ENCODE results near the gene HTR6.
"Not testable (repeated sequence)": the region's sequence is repeated elsewhere in the genome, so short reads cannot be mapped to it uniquely, and the experiment has no call there.

Gene HTR6

DNA sequence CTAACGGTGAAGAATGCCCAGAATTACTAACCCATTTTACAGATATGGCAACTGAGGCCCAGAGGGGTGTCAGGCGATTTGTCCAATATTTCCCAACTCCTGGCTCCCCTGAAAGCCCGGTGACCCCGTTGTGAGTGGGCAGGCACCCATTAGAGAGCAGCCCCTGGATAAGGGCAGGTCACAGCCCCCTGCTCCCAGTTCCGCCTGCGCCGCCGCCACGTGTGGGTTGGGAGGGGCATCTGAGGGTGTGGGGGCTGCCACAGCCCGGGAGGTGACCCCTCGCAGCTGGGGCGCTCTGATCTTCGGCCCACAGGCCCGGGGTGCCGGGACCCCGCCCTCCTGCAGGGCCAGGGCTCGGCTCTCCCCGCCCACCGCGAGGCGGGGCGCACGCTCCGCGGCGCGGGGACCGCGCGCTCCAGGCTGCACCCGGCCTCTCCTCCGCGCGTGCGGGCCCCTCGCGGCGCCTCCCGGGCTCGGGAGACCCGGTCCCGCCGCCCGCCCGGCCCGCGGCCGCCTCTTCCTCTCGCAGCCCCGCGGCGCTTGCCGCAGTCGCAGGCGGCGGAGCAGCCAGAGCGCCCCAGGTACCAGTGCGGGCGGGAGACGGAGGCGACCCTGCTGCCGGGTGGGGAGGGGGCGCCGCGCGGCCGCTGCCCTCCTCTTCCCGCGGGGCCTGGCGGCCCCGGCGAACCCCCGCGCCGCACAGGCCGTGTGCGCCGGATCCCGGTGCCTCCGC is at the start of gene HTR6:
Gene HTR6, plus strand, starts transcription at position 423 of the 733 bp plus-strand sequence. CDS start 879 bp downstream, outside the sequence.
- no peak for DNase-seq (ENCODE audit: low read depth in 1 of 2, low spot score in 1 of 2)

- DNase-seq (ENCODE audit: low read depth in 1 of 2, low spot score in 1 of 2) = no peak
Measured at GRCh38 chr1:19615438-19615837, 49.2 kb upstream of the HTR6 start.

- DNase-seq (ENCODE audit: low read depth in 1 of 2, low spot score in 1 of 2) = no peak
Measured at GRCh38 chr1:19616489-19616888, 48.2 kb upstream of the HTR6 start.

DNA sequence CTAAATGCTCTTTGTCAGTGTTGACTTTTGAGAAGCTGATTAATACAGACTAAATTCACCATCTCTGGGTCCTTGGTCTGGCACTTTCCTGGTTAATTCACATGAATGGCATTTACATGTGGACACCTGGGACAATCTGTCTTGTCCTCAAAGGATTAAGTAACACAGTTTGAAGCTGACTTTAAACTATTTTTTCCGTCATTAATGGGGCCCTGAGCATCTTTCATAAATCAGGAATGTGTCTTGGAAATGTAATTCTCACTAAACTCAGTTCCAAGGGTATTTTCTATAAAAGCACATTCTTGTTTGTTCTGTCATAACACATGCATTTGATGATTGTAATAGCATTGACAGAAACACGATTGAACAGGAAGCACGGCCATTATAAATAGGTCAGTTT is 47.3 kb upstream of the HTR6 start:
- no peak for DNase-seq (ENCODE audit: low read depth in 1 of 2, low spot score in 1 of 2)

DNA sequence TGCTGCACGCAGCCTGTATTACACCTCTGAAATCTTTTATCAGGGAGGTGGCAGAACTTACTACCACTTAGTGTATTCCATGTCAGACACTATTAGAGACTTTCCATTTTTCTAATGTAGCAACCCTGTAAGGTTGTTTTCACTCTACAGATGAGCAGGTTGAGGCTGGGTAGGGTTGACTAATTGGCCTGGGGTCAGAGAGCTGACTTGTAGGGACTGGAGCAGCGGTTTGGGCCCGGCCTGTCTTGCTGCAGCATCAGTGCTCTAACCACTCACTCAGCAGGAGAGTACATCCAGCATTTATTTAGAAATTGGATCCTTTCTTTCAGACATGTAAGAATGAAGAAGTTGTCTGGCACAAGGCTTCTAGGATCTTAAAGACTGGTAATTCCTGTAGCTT is 46.2 kb upstream of the HTR6 start:
- no peak for DNase-seq (ENCODE audit: low read depth in 1 of 2, low spot score in 1 of 2)

DNA sequence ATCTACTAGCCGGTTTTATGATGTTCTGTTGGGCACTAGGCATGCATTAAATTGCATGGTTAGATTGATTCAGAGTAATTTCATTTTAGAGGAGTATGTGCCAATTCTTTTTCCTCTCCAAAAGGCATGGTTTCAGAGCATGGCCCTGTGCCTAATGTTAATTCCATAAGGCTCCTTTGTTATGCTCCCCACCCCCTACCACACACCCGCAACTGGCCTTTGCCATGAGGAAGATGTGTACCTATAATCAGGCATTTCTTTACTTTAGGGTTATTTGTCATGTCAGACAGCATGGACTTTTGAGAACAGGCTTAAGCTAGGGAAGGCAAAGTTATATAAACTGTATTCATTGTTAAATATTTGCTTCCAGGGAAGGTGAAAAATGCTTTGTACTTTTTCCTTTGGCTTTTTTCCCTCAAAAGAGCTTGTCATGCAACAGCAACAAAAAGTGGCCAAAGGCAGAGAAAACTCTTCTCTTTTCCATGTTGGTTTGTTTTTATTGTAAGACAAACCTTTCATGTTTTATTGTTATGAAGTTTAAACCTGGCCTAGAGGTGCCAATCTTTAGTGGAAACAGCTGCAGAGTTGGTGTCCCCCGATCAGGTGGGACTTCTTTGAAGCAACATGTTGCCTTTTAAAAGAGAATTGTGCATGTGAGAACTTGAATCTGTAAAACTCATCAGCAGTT is 44.8 kb upstream of the HTR6 start:
- DNase-seq (ENCODE audit: low read depth in 1 of 2, low spot score in 1 of 2) = no peak

- DNase-seq (ENCODE audit: low read depth in 1 of 2, low spot score in 1 of 2) = no peak
Measured at GRCh38 chr1:19620786-19621185, 43.9 kb upstream of the HTR6 start.

GRCh38 chr1:19621274-19621950 is 43.3 kb upstream of the HTR6 start:
- no peak for DNase-seq (ENCODE audit: low read depth in 1 of 2, low spot score in 1 of 2)

- DNase-seq (ENCODE audit: low read depth in 1 of 2, low spot score in 1 of 2) = no peak
Measured at GRCh38 chr1:19622204-19622603, 42.5 kb upstream of the HTR6 start.

- no peak for DNase-seq (ENCODE audit: low read depth in 1 of 2, low spot score in 1 of 2)
Measured at GRCh38 chr1:19623523-19623922, 41.2 kb upstream of the HTR6 start.

GRCh38 chr1:19625291-19625937 is 39.3 kb upstream of the HTR6 start:
- DNase-seq (ENCODE audit: low read depth in 1 of 2, low spot score in 1 of 2) = no peak

DNA sequence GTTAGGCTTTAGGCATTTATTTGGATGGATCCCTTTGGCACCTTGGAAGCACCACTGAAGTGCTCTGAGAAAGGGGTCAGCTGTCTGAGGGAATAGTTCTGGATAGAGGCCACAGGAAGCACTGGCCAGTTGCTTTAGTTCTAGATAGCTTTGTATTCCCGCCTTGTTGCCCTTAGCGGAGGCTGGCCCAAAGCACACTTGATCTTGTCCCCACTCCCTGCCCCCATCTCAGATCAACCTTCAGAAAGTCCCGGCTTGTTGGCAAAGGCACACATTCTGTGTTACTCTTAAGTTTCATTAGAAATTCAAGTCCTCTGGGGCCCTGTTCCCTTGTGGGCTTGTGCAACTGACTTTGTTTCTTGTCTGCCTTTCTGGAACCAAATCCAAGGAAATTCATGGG is 35.8 kb upstream of the HTR6 start:
- DNase-seq (ENCODE audit: low read depth in 1 of 2, low spot score in 1 of 2) = no peak

DNA sequence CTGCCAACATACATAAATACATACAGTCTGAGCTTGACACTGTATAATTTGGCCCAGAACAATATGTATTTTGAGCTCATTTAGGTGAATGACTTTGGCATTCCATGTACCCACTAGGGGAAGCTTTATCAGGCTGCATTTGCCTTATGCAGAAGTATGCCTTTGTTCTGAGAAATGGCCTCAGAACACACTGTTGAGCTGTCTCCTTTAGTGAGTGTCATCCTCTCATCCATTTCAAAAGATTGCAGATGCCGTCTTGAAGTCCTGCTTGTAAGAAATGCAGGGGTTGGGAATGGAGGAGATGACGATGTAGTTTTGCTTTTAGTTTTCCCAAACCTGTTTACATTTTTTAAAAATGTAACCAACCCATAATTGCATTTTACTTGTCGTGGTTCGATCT is 35.3 kb upstream of the HTR6 start:
- DNase-seq (ENCODE audit: low read depth in 1 of 2, low spot score in 1 of 2) = no peak

- not testable (repeated sequence) for DNase-seq (ENCODE audit: low read depth in 1 of 2, low spot score in 1 of 2)
Measured at GRCh38 chr1:19630192-19630591, 34.5 kb upstream of the HTR6 start.

- DNase-seq (ENCODE audit: low read depth in 1 of 2, low spot score in 1 of 2) = no peak
Measured at GRCh38 chr1:19630720-19631395, 33.8 kb upstream of the HTR6 start.

GRCh38 chr1:19632211-19632610 is 32.5 kb upstream of the HTR6 start:
- no peak for DNase-seq (ENCODE audit: low read depth in 1 of 2, low spot score in 1 of 2)

- no peak for DNase-seq (ENCODE audit: low read depth in 1 of 2, low spot score in 1 of 2)
Measured at GRCh38 chr1:19633106-19633505, 31.6 kb upstream of the HTR6 start.

DNA sequence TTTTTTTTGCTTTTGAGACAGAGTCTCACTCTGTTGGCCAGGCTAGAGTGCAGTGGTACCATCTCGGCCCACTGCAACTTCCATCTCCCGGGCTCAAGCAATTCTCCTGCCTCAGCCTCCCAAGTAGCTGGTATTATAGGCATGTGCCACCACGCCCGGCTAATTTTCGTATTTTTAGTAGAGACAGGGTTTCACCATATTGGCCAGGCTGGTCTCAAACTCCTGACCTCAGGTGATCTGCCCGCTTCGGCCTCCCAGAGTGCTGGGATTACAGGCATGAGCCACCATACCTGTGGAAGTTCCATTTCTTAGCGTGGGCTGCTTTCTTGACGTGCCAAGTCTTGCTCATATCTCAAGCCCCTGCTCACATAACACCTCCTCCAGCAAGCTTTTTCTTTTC is 29.6 kb upstream of the HTR6 start:
- DNase-seq (ENCODE audit: low read depth in 1 of 2, low spot score in 1 of 2) = not testable (repeated sequence)

- DNase-seq (ENCODE audit: low read depth in 1 of 2, low spot score in 1 of 2) = no peak
Measured at GRCh38 chr1:19635646-19636045, 29.0 kb upstream of the HTR6 start.

- no peak for DNase-seq (ENCODE audit: low read depth in 1 of 2, low spot score in 1 of 2)
Measured at GRCh38 chr1:19636065-19636464, 28.6 kb upstream of the HTR6 start.

GRCh38 chr1:19636749-19637148 is 27.9 kb upstream of the HTR6 start:
- DNase-seq (ENCODE audit: low read depth in 1 of 2, low spot score in 1 of 2) = not testable (repeated sequence)

All from stimulated activated CD4-positive, alpha-beta T cell treated with anti-CD3 and anti-CD28 coated beads, Interleukin-15, amount 100 ng/mL, for 1 hour (primary cell).